Stimulated activated CD4-positive, alpha-beta T cell treated with anti-CD3 and anti-CD28 coated beads, Interleukin-1b, Interleukin-23, amount 100 ng/mL, for 4 hours (primary cell): ENCODE measurements around the gene DCP1A.

ENCODE experiments used
- DNase-seq, 2 donors: peaks; one replicate each; pipeline ENCODE4 v3.0.0-alpha.2; 2020; ENCODE audit warnings: low read depth in 2 of 2

Gene DCP1A

GRCh38 chr3:53244271-53244670 lies 103.1 kb downstream of the DCP1A start:
- no peak for DNase-seq

- DNase-seq, result no peak
Observed at GRCh38 chr3:53243785-53244184, 103.6 kb downstream of the DCP1A start.

GRCh38 chr3:53243165-53243564 lies 104.2 kb downstream of the DCP1A start:
- DNase-seq, result no peak

- DNase-seq, result no peak
Observed at GRCh38 chr3:53242642-53243041, 104.7 kb downstream of the DCP1A start.

GRCh38 chr3:53242155-53242554 lies 105.2 kb downstream of the DCP1A start:
- no peak for DNase-seq

- no peak for DNase-seq
Observed at GRCh38 chr3:53240989-53241972, 106.1 kb downstream of the DCP1A start.

- no peak for DNase-seq
Observed at GRCh38 chr3:53239800-53240199, 107.5 kb downstream of the DCP1A start.

- no peak for DNase-seq
Observed at GRCh38 chr3:53238886-53239285, 108.5 kb downstream of the DCP1A start.

GRCh38 chr3:53238051-53238850 lies 109.1 kb downstream of the DCP1A start:
- no peak for DNase-seq

- DNase-seq, result no peak
Observed at GRCh38 chr3:53236112-53236841, 111.1 kb downstream of the DCP1A start.

- no peak for DNase-seq
Observed at GRCh38 chr3:53235545-53235944, 111.8 kb downstream of the DCP1A start.

GRCh38 chr3:53234841-53235232 lies 112.5 kb downstream of the DCP1A start:
- DNase-seq, result no peak

- no peak for DNase-seq
Observed at GRCh38 chr3:53234130-53234840, 113.1 kb downstream of the DCP1A start.
